A673 (cell line): Measurements from ENCODE around the gene HDAC3.

Source experiments
- CTCF ChIP-seq: fragments of 300-800, 200-600 bp; sonication (generic); conservative IDR thresholded peaks from 2 replicates; pipeline ENCODE4 v1.5.1; 2017; ENCODE audit warnings: low read depth, mild to moderate bottlenecking, antibody characterized with exemption, low read length, moderate library complexity, mixed read lengths
- EZH2 ChIP-seq: fragments of 200-600 bp; sonication (generic); IDR thresholded peaks from 2 replicates; pipeline ENCODE4 v1.6.1; 2017; ENCODE audit warnings: borderline replicate concordance, low read depth, mild to moderate bottlenecking, mixed read lengths, antibody characterized with exemption, low read length; ENCODE audit not compliant: poor library complexity, severe bottlenecking

DNA sequence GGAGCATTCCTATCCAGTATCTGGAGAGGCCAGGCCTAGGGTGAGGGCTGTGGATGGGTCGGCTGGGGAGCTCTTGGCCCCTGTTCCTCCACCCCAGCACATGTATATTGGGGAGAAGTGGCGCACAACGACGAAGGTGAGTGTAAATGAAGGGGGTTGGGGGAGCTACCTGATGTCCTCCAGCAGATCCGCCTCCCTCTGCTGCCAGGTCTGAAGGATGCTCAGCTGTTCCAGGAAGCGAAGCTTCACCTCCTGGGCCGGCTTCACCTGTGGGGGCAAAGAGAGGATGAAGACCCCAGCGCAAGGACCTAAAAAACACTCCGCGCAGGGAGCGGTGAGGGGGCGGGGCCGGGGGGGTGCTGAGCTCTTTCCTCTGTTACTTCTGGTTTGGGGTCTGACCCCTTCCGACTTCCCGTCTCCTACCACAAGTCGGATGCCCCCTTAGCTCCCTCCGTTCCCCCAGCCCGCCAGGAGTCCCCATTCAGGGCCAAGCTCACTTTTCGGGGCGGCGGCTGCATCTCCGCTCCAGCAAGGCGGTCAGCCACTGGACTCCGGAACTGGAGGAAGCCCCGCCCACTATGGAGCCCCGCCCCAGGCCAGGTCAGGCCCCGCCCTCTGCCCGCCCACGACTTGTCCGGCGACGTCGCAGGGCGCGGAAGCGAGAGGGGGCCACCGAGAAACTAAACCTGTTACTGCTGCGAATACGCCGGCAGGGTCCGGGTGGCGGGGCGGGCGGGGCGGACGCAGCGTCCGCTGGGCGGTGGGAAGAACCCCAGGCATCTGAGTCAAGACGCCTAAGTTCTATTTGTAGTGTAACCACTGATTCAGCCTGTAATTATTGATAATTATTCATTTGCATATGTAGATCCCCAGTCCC is 14.4 kb upstream of the HDAC3 start, which contains the start of gene FCHSD1:
- TF ChIP-seq CTCF = no peak
- TF ChIP-seq EZH2 = no peak
